Stimulated activated CD8-positive, alpha-beta memory T cell treated with anti-CD3 and anti-CD28 coated beads, Interleukin-7, amount 100 ng/mL, for 1 hour (primary cell): Measurements from ENCODE around the gene IPCEF1.
"Not testable (repeated sequence)": the region's sequence is repeated elsewhere in the genome, so short reads cannot be mapped to it uniquely, and the experiment has no call there.

Experiments
- DNase-seq, 2 donors: peaks; one replicate each; pipeline ENCODE4 v3.0.0-alpha.2; 2020; ENCODE audit warnings: low read depth in 2 of 2

IPCEF1 gene

GRCh38 chr6:154219250-154219649 lies 137.4 kb downstream of the IPCEF1 start:
- no peak for DNase-seq

- DNase-seq, result no peak
Observed at GRCh38 chr6:154218787-154219186, 137.8 kb downstream of the IPCEF1 start.

- DNase-seq, result no peak
Observed at GRCh38 chr6:154218301-154218700, 138.3 kb downstream of the IPCEF1 start.

GRCh38 chr6:154213782-154214181 lies 142.8 kb downstream of the IPCEF1 start:
- DNase-seq, result no peak

- no peak for DNase-seq
Observed at GRCh38 chr6:154210678-154211077, 145.9 kb downstream of the IPCEF1 start.

- no peak for DNase-seq
Observed at GRCh38 chr6:154209555-154209954, 147.0 kb downstream of the IPCEF1 start.

GRCh38 chr6:154206996-154207395 lies 149.6 kb downstream of the IPCEF1 start:
- DNase-seq, result no peak

GRCh38 chr6:154206141-154206540 lies 150.5 kb downstream of the IPCEF1 start:
- no peak for DNase-seq

GRCh38 chr6:154202958-154203357 lies 153.6 kb downstream of the IPCEF1 start:
- DNase-seq, result no peak

GRCh38 chr6:154202339-154202738 lies 154.3 kb downstream of the IPCEF1 start:
- no peak for DNase-seq

GRCh38 chr6:154201688-154202087 lies 154.9 kb downstream of the IPCEF1 start:
- DNase-seq, result not testable (repeated sequence)

- DNase-seq, result no peak
Observed at GRCh38 chr6:154197196-154197860, 159.3 kb downstream of the IPCEF1 start.

GRCh38 chr6:154196333-154196885 lies 160.2 kb downstream of the IPCEF1 start:
- no peak for DNase-seq

- DNase-seq, result no peak
Observed at GRCh38 chr6:154187714-154188113, 168.9 kb downstream of the IPCEF1 start.

- DNase-seq, result no peak
Observed at GRCh38 chr6:154187203-154187602, 169.4 kb downstream of the IPCEF1 start.

- DNase-seq, result no peak
Observed at GRCh38 chr6:154179434-154179833, 177.2 kb downstream of the IPCEF1 start.

GRCh38 chr6:154172393-154172792 lies 184.2 kb downstream of the IPCEF1 start:
- not testable (repeated sequence) for DNase-seq

GRCh38 chr6:154170106-154170505 lies 186.5 kb downstream of the IPCEF1 start:
- no peak for DNase-seq

GRCh38 chr6:154169193-154169847 lies 187.3 kb downstream of the IPCEF1 start:
- no peak for DNase-seq

GRCh38 chr6:154167126-154167525 lies 189.5 kb downstream of the IPCEF1 start:
- no peak for DNase-seq

GRCh38 chr6:154166140-154166539 lies 190.5 kb downstream of the IPCEF1 start:
- no peak for DNase-seq

GRCh38 chr6:154165478-154165877 lies 191.1 kb downstream of the IPCEF1 start:
- no peak for DNase-seq

- no peak for DNase-seq
Observed at GRCh38 chr6:154164397-154164796, 192.2 kb downstream of the IPCEF1 start.
